Common myeloid progenitor, CD34-positive (primary cell): ENCODE results near the gene SCG3.
A peak's percentile ranks its signal among the peaks of the same experiment; 100 is the strongest.

Experiments
- CTCF ChIA-PET: fragments of 350-600 bp; sonication (Branson Sonifier 250); formaldehyde crosslinking; loops from one replicate; lab custom pipeline; 2021; ENCODE audit warnings: antibody characterized with exemption; lab: Charles Lee
- POLR2A ChIA-PET: fragments of 350-600 bp; sonication (Branson Sonifier 250); formaldehyde crosslinking; loops from one replicate; lab custom pipeline; 2021; ENCODE audit warnings: antibody characterized with exemption; lab: Charles Lee
- DNase-seq, 3 donors: peaks; one replicate each; pipeline versions ENCODE4 v3.0.0 to v3.0.0-alpha.2; 2013
- H3K27ac ChIP-seq, 2 experiments: 1 replicate in 1 of 2; 2 replicates in 1 of 2; pipeline ENCODE4 v1.7.0; 2013; ENCODE audit warnings: inconsistent platforms in 2 of 2, low read length in 2 of 2, mild to moderate bottlenecking in 2 of 2, low read depth in 1 of 2, moderate library complexity in 1 of 2; ENCODE audit not compliant: severe bottlenecking in 2 of 2, insufficient read depth in 1 of 2, poor library complexity in 1 of 2
- H3K27me3 ChIP-seq, 5 experiments: replicated peaks in 2 of 5; 1 replicate in 3 of 5; 2 replicates in 2 of 5; pipeline versions ENCODE4 v1.6.1 to v1.7.0; 2013; ENCODE audit warnings: low read length in 4 of 5, mild to moderate bottlenecking in 2 of 5, moderate library complexity in 2 of 5, inconsistent platforms in 1 of 5; ENCODE audit not compliant: insufficient read depth in 5 of 5, control insufficient read depth in 4 of 5
- H3K36me3 ChIP-seq, 4 experiments: 1 replicate in 2 of 4; 2 replicates in 2 of 4; pipeline versions ENCODE4 v1.6.1 to v1.7.0; 2013; ENCODE audit warnings: low read length in 3 of 4, control low read depth in 1 of 4, mild to moderate bottlenecking in 1 of 4; ENCODE audit not compliant: control insufficient read depth in 4 of 4, insufficient read depth in 4 of 4
- H3K4me1 ChIP-seq, 4 experiments: 1 replicate in 3 of 4; 2 replicates in 1 of 4; pipeline versions ENCODE4 v1.6.1 to v1.7.1; 2013; ENCODE audit warnings: low read length in 3 of 4, mild to moderate bottlenecking in 3 of 4, control low read depth in 1 of 4, inconsistent platforms in 1 of 4, moderate library complexity in 1 of 4; ENCODE audit not compliant: control insufficient read depth in 4 of 4, insufficient read depth in 4 of 4; ENCODE audit errors: control extremely low read depth in 1 of 4
- H3K4me3 ChIP-seq, 7 experiments: 1 replicate in 4 of 7; 2 replicates in 3 of 7; pipeline versions ENCODE4 v1.5.1 to v1.7.0; 2013; ENCODE audit warnings: mild to moderate bottlenecking in 7 of 7, low read length in 6 of 7, moderate library complexity in 6 of 7, inconsistent platforms in 2 of 7, low read depth in 2 of 7, control low read depth in 1 of 7; ENCODE audit not compliant: insufficient read depth in 4 of 7, control insufficient read depth in 1 of 7; ENCODE audit errors: extremely low read depth in 1 of 7
- H3K9me3 ChIP-seq, 5 experiments: 1 replicate in 4 of 5; 2 replicates in 1 of 5; pipeline versions ENCODE4 v1.6.1 to v1.7.1; 2013; ENCODE audit warnings: low read length in 4 of 5, mild to moderate bottlenecking in 2 of 5, inconsistent platforms in 1 of 5, low read depth in 1 of 5, moderate library complexity in 1 of 5; ENCODE audit not compliant: control insufficient read depth in 4 of 5, insufficient read depth in 2 of 5; ENCODE audit errors: control extremely low read depth in 1 of 5
- WGBS: methylation state at CpG from one replicate; pipeline ENCODE4 v1.1.5; 2013; ENCODE audit not compliant: insufficient coverage; 5-methylcytosine and 5-hydroxymethylcytosine counted together

The SCG3 gene

GRCh38 chr15:51731549-51732267 is 50.4 kb downstream of the SCG3 start:
- DNase-seq = peak; percentile 85 to 95 (median 93)
- H3K36me3 ChIP-seq = peaks cover 0 to 10% (median 3%) of the 10 kb centered on the region in 4 experiments
- WGBS = 25% methylated on average over 4 of the region's 5 CpGs
- POLR2A ChIA-PET = interaction anchor here (1.2 kb wide), 1 partner anchor 10 kb away, joined by 5 read pairs; no protein-coding TSS in a partner anchor
- peaks cover 60 to 97% (median 73%) of the 10 kb centered on the region in 4 experiments for H3K4me1 ChIP-seq
- no peaks in the 10 kb centered on the region for H3K27me3 ChIP-seq
- H3K4me3 ChIP-seq = peak overlapping the region in 6 of 7 experiments; percentile 61 to 91 (median 72)
- no peaks in the 10 kb centered on the region for H3K9me3 ChIP-seq
- H3K27ac ChIP-seq = peak overlapping the region; percentile 68 to 86
- CTCF ChIA-PET = interaction anchor here (0.9 to 4.0 kb wide), 10 partner anchors 9 to 86 kb away, joined by 3 to 21 read pairs (median 4); no protein-coding TSS in a partner anchor

GRCh38 chr15:51732646-51733045 is 51.3 kb downstream of the SCG3 start:
- Histone ChIP-seq H3K27me3 (no peaks in the 10 kb centered on the region), H3K4me3 (peak overlapping the region in 5 of 7 experiments; percentile 23 to 79 (median 69)), H3K36me3 (peaks cover 0 to 4% (median 0%) of the 10 kb centered on the region in 4 experiments), H3K9me3 (no peaks in the 10 kb centered on the region), H3K27ac (peak overlapping the region; percentile 68 to 86), H3K4me1 (peaks cover 62 to 90% (median 71%) of the 10 kb centered on the region in 4 experiments)
- WGBS = 0% methylated on average over 2 of the region's 2 CpGs
- ChIA-PET POLR2A (interaction anchor here (1.0 to 1.2 kb wide), 2 partner anchors 8 to 11 kb away, joined by 3 to 5 read pairs; no protein-coding TSS in a partner anchor), CTCF (interaction anchor here (0.6 to 4.0 kb wide), 11 partner anchors 10 to 200 kb away, joined by 3 to 21 read pairs (median 4); no protein-coding TSS in a partner anchor)
- DNase-seq = peak; percentile 36 to 78 (median 65)

- peaks cover 0 to 2% (median 0%) of the 10 kb centered on the region in 4 experiments for H3K36me3 ChIP-seq
- peak in 2 of 3 donors; percentile 58 to 62 for DNase-seq
- H3K27ac ChIP-seq = peak overlapping the region; percentile 64 to 86
- peaks cover 53 to 82% (median 68%) of the 10 kb centered on the region in 4 experiments for H3K4me1 ChIP-seq
- no peaks in the 10 kb centered on the region for H3K27me3 ChIP-seq
- H3K4me3 ChIP-seq = peak overlapping the region in 6 of 7 experiments; percentile 69 to 90 (median 86)
- POLR2A ChIA-PET = no interaction called here
- CTCF ChIA-PET = interaction anchor here (1.0 to 4.0 kb wide), 11 partner anchors 13 to 90 kb away, joined by 3 to 21 read pairs (median 6); partner anchors contain the start of gene TMOD2
- no peaks in the 10 kb centered on the region for H3K9me3 ChIP-seq
- 0% methylated on average over 1 of the region's 5 CpGs for WGBS
These were observed 54.1 kb downstream of the SCG3 start for GRCh38 chr15:51735228-51736010.

GRCh38 chr15:51736069-51736468 is 54.8 kb downstream of the SCG3 start:
- H3K9me3 ChIP-seq = no peaks in the 10 kb centered on the region
- POLR2A ChIA-PET = no interaction called here
- peak overlapping the region in 6 of 7 experiments; percentile 69 to 90 (median 86) for H3K4me3 ChIP-seq
- H3K27ac ChIP-seq = peak overlapping the region; percentile 64 to 81
- peaks cover 47 to 76% (median 62%) of the 10 kb centered on the region in 4 experiments for H3K4me1 ChIP-seq
- no peak for DNase-seq
- H3K27me3 ChIP-seq = no peaks in the 10 kb centered on the region
- WGBS = 31% methylated on average over 2 of the region's 3 CpGs
- H3K36me3 ChIP-seq = peaks cover 0 to 2% (median 0%) of the 10 kb centered on the region in 4 experiments
- CTCF ChIA-PET = interaction anchor here (0.5 to 2.5 kb wide), 12 partner anchors 13 to 181 kb away, joined by 3 to 10 read pairs (median 5); partner anchors contain the start of gene TMOD2

GRCh38 chr15:51736751-51737521 is 55.6 kb downstream of the SCG3 start:
- peak; percentile 50 to 79 (median 71) for DNase-seq
- ChIA-PET POLR2A (interaction anchor here (0.7 to 1.7 kb wide), 3 partner anchors 9 to 91 kb away, joined by 3 to 5 read pairs (median 3); no protein-coding TSS in a partner anchor), CTCF (interaction anchor here (1.0 to 2.5 kb wide), 13 partner anchors 12 to 116 kb away, joined by 3 to 10 read pairs (median 5); partner anchors contain the start of gene TMOD2)
- WGBS = 0% methylated on average over 38 of the region's 69 CpGs
- Histone ChIP-seq H3K4me1 (peaks cover 40 to 67% (median 54%) of the 10 kb centered on the region in 4 experiments), H3K4me3 (peak overlapping the region; percentile 69 to 96 (median 90)), H3K36me3 (peaks cover 0 to 2% (median 0%) of the 10 kb centered on the region in 4 experiments), H3K27ac (peak overlapping the region; percentile 64 to 81), H3K9me3 (no peaks in the 10 kb centered on the region), H3K27me3 (no peaks in the 10 kb centered on the region)
